Epithelial cell of proximal tubule (primary cell): ENCODE data around the gene OXTR. TPM values are rescaled to one million over a fixed set of nuclear protein-coding genes. Genes with fewer than 3 reads are reported as not detected.

Experiments
- DNase-seq: peaks from one replicate; pipeline ENCODE4 v3.0.0-alpha.2; 2011; ENCODE audit warnings: low read depth
- H3K4me3 ChIP-seq: 2 replicates; pipeline ENCODE4 v1.5.1; 2011; ENCODE audit warnings: low read depth, mild to moderate bottlenecking, low read length
- CTCF ChIP-seq: conservative IDR thresholded peaks from 2 replicates; pipeline ENCODE4 v1.5.1; 2012; ENCODE audit warnings: low read depth, mild to moderate bottlenecking, low read length
- total RNA-seq: library from RNA; depleted of rRNA; stranded (reverse); fragments of >200 nt; gene quantifications from 2 replicates; pipeline ENCODE4 v1.2.3, GENCODE V29; 2015

Gene OXTR
- total RNA-seq, 1 donor from 2014 or later: 8.4 TPM

- no peak for DNase-seq
- no peak for TF ChIP-seq CTCF
- no peak overlapping the region for H3K4me3 ChIP-seq
Measured at GRCh38 chr3:8762607-8763377, 6.6 kb downstream of the OXTR start.

GRCh38 chr3:8761866-8762265, 7.5 kb downstream of the OXTR start:
- no peak overlapping the region for H3K4me3 ChIP-seq
- TF ChIP-seq CTCF: no peak
- no peak for DNase-seq

GRCh38 chr3:8760506-8760905, 8.9 kb downstream of the OXTR start:
- TF ChIP-seq CTCF: no peak
- H3K4me3 ChIP-seq: no peak overlapping the region

GRCh38 chr3:8760091-8760490, 9.3 kb downstream of the OXTR start:
- no peak overlapping the region for H3K4me3 ChIP-seq
- DNase-seq: no peak
- TF ChIP-seq CTCF: no peak

More at GRCh38 chr3:8760506-8760905, 8.9 kb downstream of the OXTR start:
- no peak for DNase-seq

GRCh38 chr3:8759038-8759707, 10.2 kb downstream of the OXTR start:
- no peak for DNase-seq
- TF ChIP-seq CTCF: no peak
- H3K4me3 ChIP-seq: no peak overlapping the region

- DNase-seq: no peak
- no peak for TF ChIP-seq CTCF
- no peak overlapping the region for H3K4me3 ChIP-seq
Measured at GRCh38 chr3:8757551-8758518, 11.6 kb downstream of the OXTR start.
